SU-DHL-6 (cell line): ENCODE data around the gene GAS1.

Source experiments
- H2AFZ ChIP-seq: fragments of 200-600 bp; sonication (generic); 2 replicates; pipeline ENCODE4 v1.6.1; 2014; ENCODE audit warnings: low read depth, mild to moderate bottlenecking, moderate library complexity, mixed read lengths, antibody characterized with exemption, low read length; ENCODE audit not compliant: severe bottlenecking
- H3F3A ChIP-seq: fragments of 200-600 bp; shearing (Covaris generic); 2 replicates; pipeline ENCODE4 v1.6.0; 2016; ENCODE audit warnings: antibody characterized with exemption, mild to moderate bottlenecking; ENCODE audit not compliant: insufficient read depth
- H3K27ac ChIP-seq: fragments of 200-600 bp; sonication (generic); 2 replicates; pipeline ENCODE4 v1.5.1; 2016; ENCODE audit warnings: low read depth, mild to moderate bottlenecking, low read length, moderate library complexity, mixed read lengths
- H3K27me3 ChIP-seq: fragments of 200-600 bp; sonication (generic), shearing (Covaris generic); 2 replicates; pipeline ENCODE4 v1.6.0; 2014; ENCODE audit warnings: mild to moderate bottlenecking, low read length
- H3K36me3 ChIP-seq: fragments of 200-600 bp; sonication (generic); 2 replicates; pipeline ENCODE4 v1.6.1; 2014; ENCODE audit warnings: mild to moderate bottlenecking, low read length, mixed read lengths
- H3K4me2 ChIP-seq: fragments of 300-600, 200-600 bp; shearing (Covaris generic), sonication (generic); 2 replicates; pipeline ENCODE4 v1.6.0; 2014; ENCODE audit warnings: low read length, low read depth, mild to moderate bottlenecking; ENCODE audit not compliant: poor library complexity, severe bottlenecking
- H3K4me3 ChIP-seq: fragments of 200-600 bp; sonication (generic); 2 replicates; pipeline ENCODE4 v1.5.1; 2014; ENCODE audit warnings: antibody characterized with exemption, low read length, mild to moderate bottlenecking, mixed read lengths; ENCODE audit not compliant: insufficient read depth, poor library complexity, severe bottlenecking
- H3K79me2 ChIP-seq: fragments of 200-600 bp; sonication (generic); 2 replicates; pipeline ENCODE4 v1.6.1; 2014; ENCODE audit warnings: mild to moderate bottlenecking, low read length, moderate library complexity; ENCODE audit not compliant: insufficient read depth
- H3K9ac ChIP-seq: fragments of 200-600 bp; sonication (generic); 2 replicates; pipeline ENCODE4 v1.7.0; 2014; ENCODE audit warnings: mild to moderate bottlenecking, low read length
- H3K9me2 ChIP-seq: fragments of 200-600 bp; sonication (generic); replicated peaks from 2 replicates; pipeline ENCODE4 v1.6.1; 2014; ENCODE audit warnings: low read length; ENCODE audit not compliant: insufficient read depth
- H3K9me3 ChIP-seq: fragments of 200-600 bp; sonication (generic); 2 replicates; pipeline ENCODE4 v1.6.1; 2014; ENCODE audit warnings: low read length, mixed read lengths; ENCODE audit not compliant: insufficient read depth
- H4K20me1 ChIP-seq: fragments of 200-600 bp; sonication (generic); 2 replicates; pipeline ENCODE4 v1.6.1; 2014; ENCODE audit warnings: low read depth, mild to moderate bottlenecking, antibody characterized with exemption, low read length, moderate library complexity, mixed read lengths
- CTCF ChIP-seq: fragments of 200-600 bp; sonication (generic); IDR thresholded peaks from one replicate; pipeline ENCODE4 v1.5.1; 2017; ENCODE audit warnings: antibody characterized with exemption, mild to moderate bottlenecking, low read length, moderate library complexity; ENCODE audit not compliant: insufficient read depth, poor library complexity, severe bottlenecking
- EZH2phosphoT487 ChIP-seq: fragments of 200-600 bp; sonication (generic), shearing (Covaris generic); conservative IDR thresholded peaks from 2 replicates; pipeline ENCODE4 v1.6.1; 2018; ENCODE audit warnings: mild to moderate bottlenecking, antibody characterized with exemption, low read length, moderate library complexity, mixed read lengths

The GAS1 gene

GRCh38 chr9:86974421-86974820, 27.1 kb upstream of the GAS1 start:
- Histone ChIP-seq H3F3A (no peaks in the 10 kb centered on the region), H4K20me1 (no peaks in the 10 kb centered on the region), H3K9ac (no peak overlapping the region), H3K4me3 (no peak overlapping the region), H2AFZ (no peak overlapping the region), H3K27ac (no peak overlapping the region), H3K4me2 (no peak overlapping the region), H3K9me2 (no peaks in the 10 kb centered on the region), H3K27me3 (no peaks in the 10 kb centered on the region; the same call in 1 of the 2 replicates), H3K9me3 (no peaks in the 10 kb centered on the region), H3K36me3 (no peaks in the 10 kb centered on the region), H3K79me2 (no peaks in the 10 kb centered on the region)
- TF ChIP-seq EZH2phosphoT487 (no peak), CTCF (no peak)

- no peaks in the 10 kb centered on the region for H3F3A ChIP-seq
- H3K4me2 ChIP-seq: no peak overlapping the region
- H4K20me1 ChIP-seq: no peaks in the 10 kb centered on the region
- no peak overlapping the region for H3K4me3 ChIP-seq
- H3K79me2 ChIP-seq: no peaks in the 10 kb centered on the region
- H3K36me3 ChIP-seq: no peaks in the 10 kb centered on the region
- no peaks in the 10 kb centered on the region for H3K27me3 ChIP-seq
- H3K9me3 ChIP-seq: no peaks in the 10 kb centered on the region
- TF ChIP-seq EZH2phosphoT487 (no peak), CTCF (no peak)
- H3K27ac ChIP-seq: no peak overlapping the region
- H3K9me2 ChIP-seq: no peaks in the 10 kb centered on the region
- no peak overlapping the region for H3K9ac ChIP-seq
- no peak overlapping the region for H2AFZ ChIP-seq
Observed at GRCh38 chr9:86971742-86972141, 24.4 kb upstream of the GAS1 start.

GRCh38 chr9:86968258-86968920, 21.1 kb upstream of the GAS1 start:
- no peak for TF ChIP-seq CTCF
- TF ChIP-seq EZH2phosphoT487: no peak
- Histone ChIP-seq H3K4me2 (no peak overlapping the region), H3K9me2 (no peaks in the 10 kb centered on the region), H3K79me2 (no peaks in the 10 kb centered on the region), H2AFZ (no peak overlapping the region), H3K9ac (no peak overlapping the region), H3K9me3 (no peaks in the 10 kb centered on the region), H3K27me3 (no peaks in the 10 kb centered on the region), H3F3A (no peaks in the 10 kb centered on the region), H3K36me3 (no peaks in the 10 kb centered on the region), H3K4me3 (no peak overlapping the region), H3K27ac (no peak overlapping the region), H4K20me1 (no peaks in the 10 kb centered on the region)
